Coronary artery (tissue), 2 donors: ENCODE measurements around the gene RNU7-1.

ENCODE experiments used
- DNase-seq: peaks from one replicate; pipeline ENCODE4 v3.0.0-alpha.2; 2017; ENCODE audit warnings: low spot score
- H3K27ac ChIP-seq, 2 donors: fragments of 200-600 bp; sonication (generic); one replicate each; pipeline ENCODE4 v1.5.1; 2016 to 2019
- H3K4me3 ChIP-seq: fragments of 200-600 bp; sonication (generic); 2 replicates; pipeline ENCODE4 v1.5.1; 2016; ENCODE audit warnings: mild to moderate bottlenecking, moderate library complexity
- TF ChIP-seq, protein P1 (sequence below): fragments of 200-600 bp; sonication (generic); IDR thresholded peaks from one replicate; pipeline ENCODE4 v1.5.1; 2019; ENCODE audit warnings: antibody characterized with exemption

Gene RNU7-1

GRCh38 chr12:6914947-6915788 lies 28.4 kb upstream of the RNU7-1 start:
- Histone ChIP-seq H3K4me3 (peak overlapping the region; percentile 79), H3K27ac (peak overlapping the region; percentile 90 to 96)
- DNase-seq, result no peak
- TF ChIP-seq, protein P1, sequence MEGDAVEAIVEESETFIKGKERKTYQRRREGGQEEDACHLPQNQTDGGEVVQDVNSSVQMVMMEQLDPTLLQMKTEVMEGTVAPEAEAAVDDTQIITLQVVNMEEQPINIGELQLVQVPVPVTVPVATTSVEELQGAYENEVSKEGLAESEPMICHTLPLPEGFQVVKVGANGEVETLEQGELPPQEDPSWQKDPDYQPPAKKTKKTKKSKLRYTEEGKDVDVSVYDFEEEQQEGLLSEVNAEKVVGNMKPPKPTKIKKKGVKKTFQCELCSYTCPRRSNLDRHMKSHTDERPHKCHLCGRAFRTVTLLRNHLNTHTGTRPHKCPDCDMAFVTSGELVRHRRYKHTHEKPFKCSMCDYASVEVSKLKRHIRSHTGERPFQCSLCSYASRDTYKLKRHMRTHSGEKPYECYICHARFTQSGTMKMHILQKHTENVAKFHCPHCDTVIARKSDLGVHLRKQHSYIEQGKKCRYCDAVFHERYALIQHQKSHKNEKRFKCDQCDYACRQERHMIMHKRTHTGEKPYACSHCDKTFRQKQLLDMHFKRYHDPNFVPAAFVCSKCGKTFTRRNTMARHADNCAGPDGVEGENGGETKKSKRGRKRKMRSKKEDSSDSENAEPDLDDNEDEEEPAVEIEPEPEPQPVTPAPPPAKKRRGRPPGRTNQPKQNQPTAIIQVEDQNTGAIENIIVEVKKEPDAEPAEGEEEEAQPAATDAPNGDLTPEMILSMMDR, result no peak

- TF ChIP-seq, protein P1, result no peak
- Histone ChIP-seq H3K4me3 (peak overlapping the region; percentile 79), H3K27ac (peak overlapping the region in 1 of 2 donors; percentile 96)
- DNase-seq, result no peak
Observed at GRCh38 chr12:6915789-6916285, 27.8 kb upstream of the RNU7-1 start.

- TF ChIP-seq, protein P1, result no peak
- no peak overlapping the region for H3K27ac ChIP-seq
- DNase-seq, result no peak
- H3K4me3 ChIP-seq, result no peak overlapping the region
Observed at GRCh38 chr12:6916426-6917200, 27.0 kb upstream of the RNU7-1 start.

GRCh38 chr12:6917491-6918231 lies 26.0 kb upstream of the RNU7-1 start:
- Histone ChIP-seq H3K4me3 (no peak overlapping the region), H3K27ac (no peak overlapping the region)
- TF ChIP-seq, protein P1, result no peak
- no peak for DNase-seq

DNA sequence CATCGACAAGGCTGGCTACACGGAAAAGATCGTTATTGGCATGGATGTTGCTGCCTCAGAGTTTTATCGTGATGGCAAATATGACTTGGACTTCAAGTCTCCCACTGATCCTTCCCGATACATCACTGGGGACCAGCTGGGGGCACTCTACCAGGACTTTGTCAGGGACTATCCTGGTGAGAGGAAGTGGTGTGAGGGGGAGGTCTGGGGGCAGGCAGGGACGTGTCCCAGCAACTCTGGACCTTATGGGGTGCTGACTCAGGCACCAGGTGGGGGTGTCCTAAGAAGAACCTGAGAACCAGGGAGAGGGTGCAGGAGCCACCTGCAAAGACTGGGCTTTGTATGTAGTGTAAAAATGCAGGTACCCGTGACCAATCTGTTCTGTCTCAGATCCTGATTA lies 24.0 kb upstream of the RNU7-1 start:
- Histone ChIP-seq H3K4me3 (no peak overlapping the region), H3K27ac (no peak overlapping the region)
- DNase-seq, result no peak
- TF ChIP-seq, protein P1, result no peak

- no peak overlapping the region for H3K4me3 ChIP-seq
- H3K27ac ChIP-seq, result no peak overlapping the region
- TF ChIP-seq, protein P1, result no peak
- no peak for DNase-seq
Observed at GRCh38 chr12:6921539-6921938, 22.1 kb upstream of the RNU7-1 start.
